GM12873 (cell line): ENCODE measurements around the gene ITPKB.

ENCODE experiments used
- CTCF ChIP-seq: IDR thresholded peaks from 2 replicates; pipeline ENCODE4 v1.5.1; 2012; ENCODE audit warnings: low read depth, mild to moderate bottlenecking, moderate library complexity, low read length, control low read depth; ENCODE audit not compliant: insufficient read depth; ENCODE audit errors: missing control alignments

Gene ITPKB

GRCh38 chr1:226653311-226653921 is 85.7 kb downstream of the ITPKB start:
- TF ChIP-seq CTCF, result no peak

GRCh38 chr1:226652613-226653012 is 86.5 kb downstream of the ITPKB start:
- TF ChIP-seq CTCF, result no peak

GRCh38 chr1:226651732-226652105 is 87.4 kb downstream of the ITPKB start:
- no peak for TF ChIP-seq CTCF

GRCh38 chr1:226651041-226651731 is 87.9 kb downstream of the ITPKB start:
- no peak for TF ChIP-seq CTCF

DNA sequence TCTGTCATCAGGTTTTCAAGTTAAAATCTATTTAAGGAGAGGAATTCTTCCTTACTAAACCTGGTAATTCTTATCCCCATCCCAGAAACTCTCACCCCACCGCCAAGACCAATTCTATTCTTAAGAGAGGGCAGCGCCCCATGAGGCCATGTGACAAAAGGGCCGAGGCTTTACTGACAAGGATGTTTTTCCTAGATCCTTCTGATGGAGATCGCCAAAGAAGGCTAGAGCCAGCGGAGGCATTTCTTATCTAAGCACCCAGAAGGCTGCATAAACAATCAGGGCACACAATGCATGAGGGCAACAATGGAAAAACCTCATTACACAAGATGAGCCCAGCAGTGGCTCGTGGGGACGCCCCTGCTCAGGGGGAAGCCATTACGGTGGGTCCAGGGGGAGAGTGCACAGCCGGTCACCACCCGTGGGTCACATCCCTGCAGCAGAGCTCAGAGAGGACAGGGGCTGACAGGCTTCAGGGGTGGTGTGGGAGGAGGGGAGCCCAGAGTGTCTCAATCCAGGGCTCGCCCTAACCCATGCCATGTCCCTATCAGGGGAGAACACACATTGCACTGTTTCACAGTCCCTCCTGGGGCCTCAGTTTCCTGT is 88.7 kb downstream of the ITPKB start:
- no peak for TF ChIP-seq CTCF

DNA sequence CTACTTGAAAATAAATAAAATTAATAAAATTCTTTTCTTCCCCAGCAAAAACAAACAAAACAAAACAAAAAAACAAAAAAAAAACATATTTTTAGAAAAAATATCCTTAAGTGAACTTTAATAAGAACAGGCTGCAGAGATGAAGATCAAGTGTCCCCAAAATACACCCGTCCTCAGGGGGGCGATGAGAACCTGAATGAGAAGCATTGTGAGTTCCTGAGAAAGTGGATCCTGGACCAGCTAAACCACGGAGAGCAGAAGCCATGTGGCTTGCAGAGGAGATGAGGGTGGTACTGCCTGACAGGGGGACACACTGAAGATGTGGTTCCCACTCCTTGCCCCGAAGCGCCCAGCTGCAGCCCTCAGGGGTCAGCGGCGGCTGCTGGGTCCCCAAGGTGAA is 89.3 kb downstream of the ITPKB start:
- TF ChIP-seq CTCF, result no peak

GRCh38 chr1:226649244-226649643 is 89.8 kb downstream of the ITPKB start:
- no peak for TF ChIP-seq CTCF
